ENCODE data around the gene EPB41L3.

DNA sequence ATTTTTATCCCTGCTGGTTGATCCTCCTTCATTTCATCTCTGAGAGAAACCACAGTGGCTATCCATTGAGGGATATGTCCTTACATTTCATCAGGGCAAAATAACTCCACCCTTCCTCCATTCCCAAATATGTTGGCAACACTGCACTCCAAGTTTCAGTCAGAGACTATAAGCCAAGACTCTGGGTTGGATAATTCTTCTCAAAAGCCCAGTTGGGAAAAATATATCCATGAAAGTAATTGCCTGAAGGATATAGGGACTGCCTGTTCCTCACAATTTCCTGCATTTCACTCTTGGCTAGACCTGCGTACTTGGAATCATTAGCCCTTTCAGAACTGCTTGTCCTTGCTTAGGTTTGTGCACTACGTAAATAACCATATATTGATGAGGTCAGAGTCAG lies 27.9 kb upstream of the EPB41L3 start:
- TF ChIP-seq, protein P1, sequence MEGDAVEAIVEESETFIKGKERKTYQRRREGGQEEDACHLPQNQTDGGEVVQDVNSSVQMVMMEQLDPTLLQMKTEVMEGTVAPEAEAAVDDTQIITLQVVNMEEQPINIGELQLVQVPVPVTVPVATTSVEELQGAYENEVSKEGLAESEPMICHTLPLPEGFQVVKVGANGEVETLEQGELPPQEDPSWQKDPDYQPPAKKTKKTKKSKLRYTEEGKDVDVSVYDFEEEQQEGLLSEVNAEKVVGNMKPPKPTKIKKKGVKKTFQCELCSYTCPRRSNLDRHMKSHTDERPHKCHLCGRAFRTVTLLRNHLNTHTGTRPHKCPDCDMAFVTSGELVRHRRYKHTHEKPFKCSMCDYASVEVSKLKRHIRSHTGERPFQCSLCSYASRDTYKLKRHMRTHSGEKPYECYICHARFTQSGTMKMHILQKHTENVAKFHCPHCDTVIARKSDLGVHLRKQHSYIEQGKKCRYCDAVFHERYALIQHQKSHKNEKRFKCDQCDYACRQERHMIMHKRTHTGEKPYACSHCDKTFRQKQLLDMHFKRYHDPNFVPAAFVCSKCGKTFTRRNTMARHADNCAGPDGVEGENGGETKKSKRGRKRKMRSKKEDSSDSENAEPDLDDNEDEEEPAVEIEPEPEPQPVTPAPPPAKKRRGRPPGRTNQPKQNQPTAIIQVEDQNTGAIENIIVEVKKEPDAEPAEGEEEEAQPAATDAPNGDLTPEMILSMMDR (conservative IDR thresholded peaks at IDR 0.05 in 1 of 2, IDR thresholded peaks at IDR 0.05 in 1 of 2; ENCODE audit: low read depth in 1 of 2, low read length in 2 of 2): no peak
- no peak for TF ChIP-seq EZH2 (IDR thresholded peaks at IDR 0.05; ENCODE audit: low read length, missing control alignments)

Measured in fibroblast of lung (primary cell).